Neuronal stem cell (in vitro differentiated cells): Measurements from ENCODE around the gene TP73.

Experiments used
- DNase-seq: peaks from one replicate; pipeline ENCODE4 v3.0.0-alpha.2; 2013; ENCODE audit warnings: low spot score
- H2AFZ ChIP-seq: one replicate; pipeline ENCODE4 v1.6.1; 2013; ENCODE audit warnings: mild to moderate bottlenecking, low read length, inconsistent platforms
- H2AK5ac ChIP-seq: 2 replicates; pipeline ENCODE4 v1.6.1; 2013; ENCODE audit warnings: low read depth, mild to moderate bottlenecking, inconsistent platforms, low read length, moderate library complexity, mixed read lengths
- H2BK120ac ChIP-seq: 2 replicates; pipeline ENCODE4 v1.6.1; 2013; ENCODE audit warnings: low read depth, mild to moderate bottlenecking, inconsistent platforms, low read length, moderate library complexity, mixed read lengths
- H2BK12ac ChIP-seq: one replicate; pipeline ENCODE4 v1.6.1; 2013; ENCODE audit warnings: low read length, inconsistent platforms
- H2BK15ac ChIP-seq: 2 replicates; pipeline ENCODE4 v1.6.1; 2013; ENCODE audit warnings: mild to moderate bottlenecking, low read length, inconsistent platforms, mixed read lengths
- H2BK5ac ChIP-seq: one replicate; pipeline ENCODE4 v1.6.1; 2013; ENCODE audit warnings: inconsistent platforms, mild to moderate bottlenecking, low read length, moderate library complexity
- H3K14ac ChIP-seq: one replicate; pipeline ENCODE4 v1.6.1; 2013; ENCODE audit warnings: low read length, inconsistent platforms
- H3K18ac ChIP-seq: 2 replicates; pipeline ENCODE4 v1.6.1; 2013; ENCODE audit warnings: low read length, inconsistent platforms
- H3K23ac ChIP-seq: 2 replicates; pipeline ENCODE4 v1.6.1; 2013; ENCODE audit warnings: low read depth, mild to moderate bottlenecking, mixed read lengths, low read length, inconsistent platforms; ENCODE audit not compliant: poor library complexity
- H3K27ac ChIP-seq: replicated peaks from 3 replicates; pipeline ENCODE4 v1.5.1; 2013; ENCODE audit warnings: low read length, inconsistent platforms
- H3K27me3 ChIP-seq, 3 experiments: 2 replicates each; pipeline ENCODE4 v1.6.1; 2013; ENCODE audit warnings: low read length in 3 of 3, mild to moderate bottlenecking in 2 of 3, inconsistent platforms in 1 of 3, low read depth in 1 of 3, mixed read lengths in 1 of 3, moderate library complexity in 1 of 3; ENCODE audit not compliant: control insufficient read depth in 3 of 3, insufficient read depth in 3 of 3
- H3K36me3 ChIP-seq, 2 donors: replicated peaks in 1 of 2; 2 replicates each; pipeline ENCODE4 v1.6.1; 2013; ENCODE audit warnings: low read length in 2 of 2; ENCODE audit not compliant: control insufficient read depth in 2 of 2, insufficient read depth in 2 of 2
- H3K4ac ChIP-seq: 2 replicates; pipeline ENCODE4 v1.6.1; 2013; ENCODE audit warnings: inconsistent platforms, mild to moderate bottlenecking, low read length, moderate library complexity
- H3K4me1 ChIP-seq, 2 donors: 1 replicate in 1 of 2; 2 replicates in 1 of 2; pipeline ENCODE4 v1.6.1; 2013; ENCODE audit warnings: low read length in 2 of 2, low read depth in 1 of 2; ENCODE audit not compliant: control insufficient read depth in 2 of 2, insufficient read depth in 1 of 2
- H3K4me2 ChIP-seq: one replicate; pipeline ENCODE4 v1.6.1; 2013; ENCODE audit warnings: mild to moderate bottlenecking, low read length, inconsistent platforms; ENCODE audit not compliant: insufficient read depth, poor library complexity, severe bottlenecking
- H3K4me3 ChIP-seq, 2 donors: 2 replicates each; pipeline ENCODE4 v1.5.1; 2013; ENCODE audit warnings: low read length in 2 of 2, mild to moderate bottlenecking in 2 of 2, inconsistent platforms in 1 of 2, moderate library complexity in 1 of 2
- H3K79me1 ChIP-seq: one replicate; pipeline ENCODE4 v1.6.1; 2013; ENCODE audit warnings: low read depth, mild to moderate bottlenecking, inconsistent platforms, low read length, moderate library complexity
- H3K9ac ChIP-seq: one replicate; pipeline ENCODE4 v1.6.1; 2013; ENCODE audit warnings: mild to moderate bottlenecking, low read depth, low read length, inconsistent platforms; ENCODE audit not compliant: poor library complexity
- H3K9me3 ChIP-seq, 2 donors: replicated peaks in 1 of 2; 2 replicates each; pipeline versions ENCODE3 to v1.6.1; 2013; ENCODE audit warnings: low read length in 2 of 2, mild to moderate bottlenecking in 2 of 2, inconsistent platforms in 1 of 2, low read depth in 1 of 2, mixed read lengths in 1 of 2, moderate library complexity in 1 of 2; ENCODE audit not compliant: control insufficient read depth in 2 of 2, insufficient read depth in 1 of 2
- H4K8ac ChIP-seq: one replicate; pipeline ENCODE4 v1.6.1; 2013; ENCODE audit warnings: low read depth, mild to moderate bottlenecking, inconsistent platforms, low read length, moderate library complexity
- H4K91ac ChIP-seq: one replicate; pipeline ENCODE4 v1.6.1; 2013; ENCODE audit warnings: low read length, low read depth, mild to moderate bottlenecking, inconsistent platforms; ENCODE audit not compliant: poor library complexity
- WGBS, 2 donors: extraction: QIAGEN DNeasy Blood & Tissue Kit; methylation state at CpG; one replicate each; pipeline ENCODE4 v1.1.7; 2013; ENCODE audit warnings: missing lambda C conversion rate in 2 of 2, mixed read lengths in 1 of 2; ENCODE audit not compliant: insufficient read length in 2 of 2, insufficient replicate concordance in 1 of 2; ENCODE audit errors: extremely low coverage in 2 of 2; 5-methylcytosine and 5-hydroxymethylcytosine counted together

Gene TP73

DNA sequence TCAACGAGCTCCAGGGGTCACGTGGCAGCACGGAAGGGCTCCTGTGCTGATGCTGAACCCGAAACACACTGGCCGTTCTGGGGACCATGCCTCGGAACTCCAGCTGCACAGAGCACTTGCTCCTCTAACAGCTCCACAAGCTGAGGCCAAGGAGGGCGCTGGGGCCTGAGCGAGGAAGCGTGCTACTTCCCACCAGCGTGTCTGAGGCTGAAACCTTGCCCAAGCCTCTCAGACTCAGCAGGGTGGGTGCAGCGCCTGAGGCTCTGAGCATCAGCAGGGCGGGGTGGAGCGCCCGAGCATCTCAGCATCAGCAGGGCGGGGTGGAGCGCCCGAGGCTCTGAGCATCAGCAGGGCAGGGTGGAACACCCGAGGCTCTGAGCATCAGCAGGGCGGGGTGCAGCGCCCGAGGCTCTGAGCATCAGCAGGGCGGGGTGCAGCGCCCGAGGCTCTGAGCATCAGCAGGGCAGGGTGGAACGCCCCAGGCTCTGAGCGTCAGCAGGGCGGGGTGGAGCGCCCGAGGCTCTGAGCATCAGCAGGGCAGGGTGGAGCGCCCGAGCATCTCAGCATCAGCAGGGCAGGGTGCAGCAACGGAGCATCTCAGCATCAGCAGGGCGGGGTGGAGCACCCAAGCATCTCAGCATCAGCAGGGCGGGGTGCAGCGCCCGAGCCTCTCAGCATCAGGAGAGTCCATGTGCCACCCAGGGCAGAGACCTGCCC, 12.0 kb upstream of the TP73 start:
- no peak overlapping the region for H2BK15ac ChIP-seq
- no peak overlapping the region for H2AFZ ChIP-seq
- H3K9ac ChIP-seq, result peak overlapping the region; percentile 35
- H2BK5ac ChIP-seq, result no peak overlapping the region
- H4K91ac ChIP-seq, result no peak overlapping the region
- H2BK120ac ChIP-seq, result no peak overlapping the region
- no peak overlapping the region for H3K27ac ChIP-seq
- H3K79me1 ChIP-seq, result no peaks in the 10 kb centered on the region
- H3K9me3 ChIP-seq, result no peaks in the 10 kb centered on the region
- H3K4ac ChIP-seq, result no peak overlapping the region
- H2AK5ac ChIP-seq, result no peak overlapping the region
- H3K36me3 ChIP-seq, result peaks cover 18 to 61% of the 10 kb centered on the region in 2 donors
- no peak overlapping the region for H3K4me3 ChIP-seq
- H3K4me2 ChIP-seq, result no peak overlapping the region
- peak overlapping the region; percentile 55 for H4K8ac ChIP-seq
- no peak overlapping the region for H2BK12ac ChIP-seq
- no peak for DNase-seq
- peaks cover 0 to 3% of the 10 kb centered on the region in 2 donors for H3K4me1 ChIP-seq
- no peaks in the 10 kb centered on the region for H3K27me3 ChIP-seq
- H3K23ac ChIP-seq, result no peak overlapping the region
- WGBS, 2 donors, result no CpG with 5 or more reads among the region's 36 CpGs
- H3K14ac ChIP-seq, result no peak overlapping the region
- no peak overlapping the region for H3K18ac ChIP-seq

- Histone ChIP-seq H3K79me1 (no peaks in the 10 kb centered on the region), H2BK12ac (no peak overlapping the region), H3K36me3 (peaks cover 19 to 66% of the 10 kb centered on the region in 2 donors), H3K27ac (no peak overlapping the region), H3K9me3 (no peaks in the 10 kb centered on the region), H3K4me1 (peaks cover 0 to 3% of the 10 kb centered on the region in 2 donors), H3K23ac (peak overlapping the region; percentile 52), H4K8ac (no peak overlapping the region), H2BK5ac (no peak overlapping the region), H3K4me2 (no peak overlapping the region), H2BK15ac (no peak overlapping the region), H3K27me3 (no peaks in the 10 kb centered on the region), H3K9ac (no peak overlapping the region), H2BK120ac (no peak overlapping the region), H3K4ac (no peak overlapping the region), H3K18ac (no peak overlapping the region), H4K91ac (no peak overlapping the region), H2AK5ac (no peak overlapping the region), H2AFZ (no peak overlapping the region), H3K14ac (no peak overlapping the region), H3K4me3 (peak overlapping the region in 1 of 2 donors; percentile 69)
- no CpG with 5 or more reads among the region's 26 CpGs for WGBS, 2 donors
- no peak for DNase-seq
Measured at GRCh38 chr1:3641046-3641760, 11.1 kb upstream of the TP73 start.

GRCh38 chr1:3641816-3642215, 10.5 kb upstream of the TP73 start:
- no CpG with 5 or more reads among the region's 11 CpGs for WGBS, 2 donors

DNA sequence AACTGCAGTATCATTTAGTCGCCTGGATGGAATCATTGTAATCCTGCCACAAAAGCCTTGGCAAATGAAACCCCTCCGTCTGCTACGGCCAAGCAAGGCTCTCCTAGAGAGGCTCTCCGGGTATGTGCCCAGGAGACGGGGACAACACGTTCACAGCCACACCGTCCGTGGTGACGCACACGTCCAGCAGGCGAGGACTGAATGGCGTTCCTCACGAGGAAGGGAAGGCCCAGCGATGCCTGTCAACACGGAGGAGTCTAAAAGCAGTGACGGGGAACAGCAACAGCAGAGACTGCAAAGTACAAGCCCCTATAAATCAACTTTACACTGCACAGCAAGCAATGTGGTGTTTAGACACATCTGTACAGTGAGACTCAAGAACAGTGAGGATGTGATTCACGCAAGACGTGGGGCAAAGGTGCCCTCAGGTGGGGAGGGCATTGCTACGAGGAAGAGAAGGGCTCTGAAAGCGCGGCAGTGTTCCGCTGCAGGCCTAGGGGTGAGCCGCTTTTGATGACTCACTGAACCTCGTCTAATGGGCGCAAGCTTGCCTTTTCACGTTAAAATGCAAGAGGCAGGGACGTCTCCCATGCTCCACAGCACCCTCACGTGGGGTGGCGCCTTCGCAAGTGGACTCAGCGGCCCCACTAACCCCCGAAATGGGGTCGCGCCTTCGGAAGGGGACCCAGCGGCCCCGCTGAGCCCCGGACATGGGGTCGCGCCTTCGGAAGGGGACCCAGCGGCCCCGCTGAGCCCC, 9.2 kb upstream of the TP73 start:
- H4K91ac ChIP-seq, result no peak overlapping the region
- H2BK15ac ChIP-seq, result no peak overlapping the region
- WGBS, 2 donors, result no CpG with 5 or more reads among the region's 43 CpGs

More at GRCh38 chr1:3641816-3642215, 10.5 kb upstream of the TP73 start:
- Histone ChIP-seq H3K4me1 (peaks cover 0 to 3% of the 10 kb centered on the region in 2 donors), H3K4me3 (no peak overlapping the region), H2BK12ac (no peak overlapping the region), H3K4ac (no peak overlapping the region), H3K9ac (no peak overlapping the region), H3K27ac (no peak overlapping the region), H2BK15ac (no peak overlapping the region), H2BK120ac (no peak overlapping the region), H3K14ac (no peak overlapping the region), H2AK5ac (no peak overlapping the region), H3K27me3 (no peaks in the 10 kb centered on the region), H3K4me2 (no peak overlapping the region), H4K91ac (no peak overlapping the region), H3K23ac (no peak overlapping the region), H3K79me1 (no peaks in the 10 kb centered on the region), H4K8ac (no peak overlapping the region), H2AFZ (no peak overlapping the region), H3K36me3 (peaks cover 14 to 66% of the 10 kb centered on the region in 2 donors), H3K18ac (no peak overlapping the region), H3K9me3 (no peaks in the 10 kb centered on the region), H2BK5ac (no peak overlapping the region)
- DNase-seq, result no peak

More for the DNA sequence above, 9.2 kb upstream of the TP73 start:
- Histone ChIP-seq H3K4me1 (peaks cover 0 to 3% of the 10 kb centered on the region in 2 donors), H3K18ac (no peak overlapping the region), H3K4me2 (no peak overlapping the region), H3K23ac (no peak overlapping the region), H3K79me1 (no peaks in the 10 kb centered on the region), H3K9me3 (no peaks in the 10 kb centered on the region), H3K27me3 (no peaks in the 10 kb centered on the region), H2BK5ac (no peak overlapping the region), H3K9ac (no peak overlapping the region), H4K8ac (no peak overlapping the region), H2BK12ac (no peak overlapping the region), H3K14ac (no peak overlapping the region), H2BK120ac (no peak overlapping the region), H2AFZ (no peak overlapping the region), H3K36me3 (peaks cover 8 to 65% of the 10 kb centered on the region in 2 donors), H3K4ac (no peak overlapping the region), H3K4me3 (no peak overlapping the region), H3K27ac (no peak overlapping the region), H2AK5ac (no peak overlapping the region)
- DNase-seq, result no peak
